ENCODE data around the gene KBTBD8. TPM values are rescaled to one million over a fixed set of nuclear protein-coding genes. Genes with fewer than 3 reads are reported as not detected.

The KBTBD8 gene
- total and polyA plus RNA-seq, 2 of the 8 experiments (the other 6 are each of a cell fraction or from before 2014, with no cell fraction given) = 3.2 to 23.9 TPM

GRCh38 chr3:66956742-66957141 lies 41.4 kb upstream of the KBTBD8 start:
- Histone ChIP-seq H3K18ac (ENCODE audit: extremely low read depth, low read length) (no peak overlapping the region), H3K4me1 (replicated peaks in 1 of 4; ENCODE audit: control insufficient read depth in 3 of 4, insufficient read depth in 4 of 4, low read length in 3 of 4) (peaks cover 0 to 3% (median 1%) of the 10 kb centered on the region in 4 experiments; a peak in 2 of 7 replicates), H4K20me1 (replicated peaks in 1 of 2; ENCODE audit: control insufficient read depth in 1 of 2, insufficient read depth in 2 of 2, low read length in 2 of 2) (no peaks in the 10 kb centered on the region), H3K36me3 (ENCODE audit: control insufficient read depth in 2 of 4, insufficient read depth in 4 of 4, low read length in 3 of 4) (no peaks in the 10 kb centered on the region), H3K27ac (ENCODE audit: low read depth, low read length) (no peak overlapping the region), H3K4ac (replicated peaks; ENCODE audit: insufficient read length, low read depth, low read length) (no peak overlapping the region), H3K4me2 (ENCODE audit: insufficient read depth in 1 of 2, low read depth in 2 of 2, low read length in 2 of 2) (no peak overlapping the region), H4K5ac (ENCODE audit: insufficient read length, low read depth, low read length) (no peak overlapping the region), H3K79me1 (ENCODE audit: low read depth, low read length) (no peaks in the 10 kb centered on the region), H3K9ac (replicated peaks in 1 of 4; ENCODE audit: extremely low read depth in 1 of 4, low read depth in 3 of 4, low read length in 3 of 4) (no peak overlapping the region), H3K56ac (replicated peaks; ENCODE audit: insufficient read length, low read depth, low read length) (no peak overlapping the region), H4K8ac (ENCODE audit: extremely low read depth, insufficient read depth, low read length) (no peak overlapping the region), H2AFZ (ENCODE audit: low read length) (no peak overlapping the region), H2BK120ac (replicated peaks; ENCODE audit: low read depth, low read length) (no peak overlapping the region), H3K4me3 (ENCODE audit: extremely low read depth in 1 of 4, insufficient read depth in 2 of 4, low read depth in 3 of 4, low read length in 4 of 4) (no peak overlapping the region), H3K23ac (ENCODE audit: insufficient read length) (no peak overlapping the region), H4K91ac (replicated peaks; ENCODE audit: insufficient read length, low read length) (no peak overlapping the region), H3K27me3 (replicated peaks in 1 of 4; ENCODE audit: control insufficient read depth in 3 of 4, extremely low read depth in 1 of 4, insufficient read depth in 3 of 4, low read length in 3 of 4) (no peaks in the 10 kb centered on the region; a peak in 1 of 7 replicates), H2AK5ac (ENCODE audit: low read depth, low read length) (no peak overlapping the region), H2BK5ac (ENCODE audit: low read depth, low read length) (no peak overlapping the region), H3K23me2 (ENCODE audit: low read depth, low read length) (no peaks in the 10 kb centered on the region), H2BK15ac (ENCODE audit: low read length) (no peak overlapping the region), H2BK20ac (ENCODE audit: low read length) (no peak overlapping the region), H3K9me3 (ENCODE audit: insufficient read depth in 2 of 2, low read depth in 1 of 2, low read length in 1 of 2) (no peaks in the 10 kb centered on the region), H3K79me2 (ENCODE audit: control insufficient read depth in 1 of 2, insufficient read depth in 2 of 2, low read length in 2 of 2) (no peaks in the 10 kb centered on the region), H2BK12ac (ENCODE audit: low read depth, low read length) (no peak overlapping the region), H3K14ac (ENCODE audit: insufficient read length) (no peak overlapping the region)
- FAIRE-seq (no peak), DNase-seq (ENCODE audit: low read depth in 1 of 2, low spot score in 2 of 2) (no peak)
- WGBS, 2 experiments (ENCODE audit: extremely low coverage in 1 of 2, insufficient coverage in 1 of 2, insufficient read length in 1 of 2, insufficient replicate concordance in 2 of 2, low coverage in 1 of 2, low lambda C conversion rate in 2 of 2, missing lambda C conversion rate in 1 of 2) = 75% methylated on average over 4 of the region's 4 CpGs; no CpG with 5 or more reads in 1 of the 2 experiments
- ChIA-PET CTCF (ENCODE audit: partially characterized antibody) (interaction anchor here (0.6 to 5.5 kb wide), 4 partner anchors 15 to 1984 kb away, joined by 3 to 28 read pairs (median 4); no protein-coding TSS in a partner anchor), POLR2A (ENCODE audit: partially characterized antibody) (no interaction called here)
